HepG2 (cell line): ENCODE data around the gene GMPPB. TPM values are rescaled to one million over a fixed set of nuclear protein-coding genes. Genes with fewer than 3 reads are reported as not detected.

Experiments
- CREB1 ChIP-seq, 2 experiments: fragments of 450-650 bp in 1 of 2; IDR thresholded peaks; 2 replicates each; pipeline ENCODE4 v1.6.1; 2016 to 2017; ENCODE audit warnings: control low read depth in 1 of 2, mild to moderate bottlenecking in 1 of 2, missing compliant biosample characterization in 1 of 2, missing genetic modification characterization in 1 of 2
- CTCF ChIP-seq: sonication (generic); formaldehyde crosslinking; IDR thresholded peaks from 2 replicates; pipeline ENCODE4 v1.5.0; 2020; ENCODE audit warnings: mild to moderate bottlenecking, missing genetic modification reagents, moderate library complexity
- ELK4 ChIP-seq: sonication (generic); formaldehyde crosslinking; IDR thresholded peaks from 2 replicates; pipeline ENCODE4 v1.9.0; 2021; ENCODE audit warnings: missing genetic modification reagents, borderline replicate concordance
- ETV6 ChIP-seq: sonication (generic); formaldehyde crosslinking; conservative IDR thresholded peaks from 2 replicates; pipeline ENCODE4 v1.4.0; 2020; ENCODE audit warnings: missing genetic modification reagents
- FIP1L1 ChIP-seq: fragments of 200-400 bp; formaldehyde crosslinking; IDR thresholded peaks from 2 replicates; pipeline ENCODE4 v1.6.1; 2018; ENCODE audit warnings: low read depth, mild to moderate bottlenecking, low read length, moderate library complexity, borderline replicate concordance; ENCODE audit not compliant: insufficient read depth
- HMGA1 ChIP-seq: sonication (generic); formaldehyde crosslinking; conservative IDR thresholded peaks from 2 replicates; pipeline ENCODE4 v1.4.0; 2020; ENCODE audit warnings: missing genetic modification reagents
- HNRNPH1 ChIP-seq: fragments of 200-400 bp; formaldehyde crosslinking; optimal IDR thresholded peaks from 2 replicates; pipeline ENCODE3; 2017; ENCODE audit warnings: mild to moderate bottlenecking, low read depth, low read length
- JUNB ChIP-seq: sonication (generic); formaldehyde crosslinking; IDR thresholded peaks from 2 replicates; pipeline ENCODE4 v1.8.0; 2022; ENCODE audit warnings: missing genetic modification reagents, mild to moderate bottlenecking, borderline replicate concordance
- LRRFIP1 ChIP-seq: sonication (generic); formaldehyde crosslinking; conservative IDR thresholded peaks from 2 replicates; pipeline ENCODE4 v1.4.0; 2020; ENCODE audit warnings: missing genetic modification reagents
- MEIS2 ChIP-seq: sonication (generic); formaldehyde crosslinking; IDR thresholded peaks from 2 replicates; pipeline ENCODE4 v1.9.0; 2021; ENCODE audit warnings: mild to moderate bottlenecking, missing genetic modification reagents
- MIER3 ChIP-seq: IDR thresholded peaks from 2 replicates; pipeline ENCODE4 v1.6.1; 2016; ENCODE audit warnings: missing compliant biosample characterization, borderline replicate concordance
- SRF ChIP-seq: IDR thresholded peaks from 2 replicates; pipeline ENCODE4 v1.6.1; 2011; ENCODE audit warnings: mild to moderate bottlenecking, low read depth, low read length, moderate library complexity
- ZC3H13 ChIP-seq: sonication (generic); formaldehyde crosslinking; IDR thresholded peaks from 2 replicates; pipeline ENCODE4 v1.8.1; 2023; ENCODE audit warnings: mild to moderate bottlenecking, missing genetic modification reagents, moderate library complexity
- ZFP91 ChIP-seq: sonication (generic); formaldehyde crosslinking; IDR thresholded peaks from 2 replicates; pipeline ENCODE4 v1.9.0; 2022; ENCODE audit warnings: missing genetic modification reagents, mild to moderate bottlenecking, borderline replicate concordance
- ZNF136 ChIP-seq: sonication (generic); formaldehyde crosslinking; IDR thresholded peaks from 2 replicates; pipeline ENCODE4 v1.8.1; 2022; ENCODE audit warnings: low read depth, mild to moderate bottlenecking, moderate library complexity, missing genetic modification reagents
- ZNF746 ChIP-seq: sonication (generic); formaldehyde crosslinking; IDR thresholded peaks from 2 replicates; pipeline ENCODE4 v1.8.0; 2022; ENCODE audit warnings: mild to moderate bottlenecking, missing genetic modification reagents
- ZNF792 ChIP-seq: IDR thresholded peaks from 2 replicates; pipeline ENCODE4 v1.6.1; 2016
- ZSCAN21 ChIP-seq: sonication (generic); formaldehyde crosslinking; IDR thresholded peaks from 2 replicates; pipeline ENCODE4 v1.8.0; 2022; ENCODE audit warnings: mild to moderate bottlenecking, missing genetic modification reagents, moderate library complexity, borderline replicate concordance
- ZSCAN22 ChIP-seq: sonication (generic); formaldehyde crosslinking; IDR thresholded peaks from 2 replicates; pipeline ENCODE4 v1.4.0; 2020; ENCODE audit warnings: mild to moderate bottlenecking, missing genetic modification reagents
- ZSCAN9 ChIP-seq: IDR thresholded peaks from 2 replicates; pipeline ENCODE4 v1.6.1; 2016; ENCODE audit warnings: borderline replicate concordance
- polyA plus RNA-seq, 8 experiments: library from polyadenylated mRNA; depleted of rRNA in 3 of 8; stranded (reverse) in 7 of 8; unstranded in 1 of 8; fragments of >200 nt; fragmentation: Illumina TruSeq in 4 of 8; extraction: Trizol in 4 of 8; gene quantifications; 2 replicates each; pipeline versions ENCODE4 v1.2.1 to v1.2.3, GENCODE V29; 2011 to 2016; ENCODE audit warnings: low read depth in 4 of 8, missing spikeins in 1 of 8, mixed read lengths in 1 of 8; ENCODE audit not compliant: insufficient read depth in 1 of 8
- total RNA-seq, 5 experiments: library from RNA; depleted of rRNA; stranded (reverse); fragments of >200 nt; fragmentation: Illumina TruSeq; extraction: Trizol; gene quantifications; 2 replicates each; pipeline ENCODE4 v1.2.3, GENCODE V29; 2016; ENCODE audit warnings: low read depth in 1 of 5

Gene GMPPB
- total and polyA plus RNA-seq, 2 of the 13 experiments (the other 11 are each of a cell fraction or from before 2014, with no cell fraction given): 6.5 to 23.1 TPM

GRCh38 chr3:49673121-49673714 lies 50.5 kb downstream of the GMPPB start (continued):
- TF ChIP-seq ZFP91 (CRISPR knock-in tag) (no peak), CTCF (CRISPR knock-in tag) (no peak; the same call in 1 of the 2 replicates), LRRFIP1 (CRISPR knock-in tag) (no peak), MIER3 (CRISPR knock-in tag) (peak; percentile 30; the same call in 1 of the 2 replicates), ZSCAN9 (no peak; the same call in 1 of the 2 replicates), SRF (no peak), JUNB (CRISPR knock-in tag) (no peak), ZNF792 (CRISPR knock-in tag) (no peak), FIP1L1 (no peak), ZNF136 (CRISPR knock-in tag) (no peak), ZNF746 (CRISPR knock-in tag) (no peak; the same call in 1 of the 2 replicates), MEIS2 (CRISPR knock-in tag) (no peak; the same call in 1 of the 2 replicates), ZSCAN22 (CRISPR knock-in tag) (no peak), HMGA1 (CRISPR knock-in tag) (no peak), ZSCAN21 (no peak), ZC3H13 (peak; percentile 51; the same call in 1 of the 2 replicates), CREB1 (IDR thresholded peaks at IDR 0.05) (no peak), CREB1 (CRISPR knock-in tag; IDR thresholded peaks at IDR 0.05) (no peak), ELK4 (CRISPR knock-in tag) (no peak), ETV6 (CRISPR knock-in tag) (no peak), HNRNPH1 (peak; percentile 19)
